Measurements from ENCODE around the gene ACYP1. TPM values are rescaled to one million over a fixed set of nuclear protein-coding genes. Genes with fewer than 3 reads are reported as not detected.
"Not testable (repeated sequence)": the region's sequence is repeated elsewhere in the genome, so short reads cannot be mapped to it uniquely, and the experiment has no call there.

Gene ACYP1
- total RNA-seq, 1 experiment from 2014 or later = 21.3 TPM

GRCh38 chr14:75069121-75069810, 5.4 kb upstream of the ACYP1 start, which contains the start of gene ZC2HC1C:
TSS of gene ZC2HC1C (plus strand) at chr14:75069641. CDS start at chr14:75070574, 933 bp downstream.
- ChIA-PET POLR2A (interaction anchor here (0.7 to 1.1 kb wide), 3 partner anchors 14 to 146 kb away, joined by 3 to 7 read pairs (median 3); partner anchors contain the start of gene RPS6KL1), CTCF (interaction anchor here (0.5 kb wide), 1 partner anchor 191 kb away, joined by 3 read pairs; no protein-coding TSS in a partner anchor)
- in situ Hi-C loops (cut with HindIII; ENCODE audit: low pct_unique_long_range_greater_than_20kb, low sequenced_read_pairs) (no loop called here), intact Hi-C loops (cut with micrococcal nuclease; ENCODE audit: unreplicated experiment) (no loop called here)
- Histone ChIP-seq H3K27me3 (ENCODE audit: control insufficient read depth, insufficient read depth, low read length) (no peaks in the 10 kb centered on the region), H3K4me3 (ENCODE audit: low read depth in 2 of 2, low read length in 2 of 2) (peak within 1 kb of the TSS; percentile 64 to 72), H3K27ac (ENCODE audit: low read length) (peak within 1 kb of the TSS; percentile 99), H3K36me3 (ENCODE audit: control insufficient read depth, insufficient read depth, low read length) (no peaks in the 10 kb centered on the region), H3K4me1 (ENCODE audit: control insufficient read depth, insufficient read depth, low read length) (peaks cover 11% of the 10 kb centered on the region), H3K9me3 (ENCODE audit: control insufficient read depth, insufficient read depth, low read depth, low read length) (no peaks in the 10 kb centered on the region)
- no peak for DNase-seq (ENCODE audit: low read depth, low spot score)
- ATAC-seq = peak; percentile 95
- TF ChIP-seq SIN3A (IDR thresholded peaks at IDR 0.05; ENCODE audit: borderline replicate concordance, insufficient read depth, low read depth, low read length) = no peak
- peak; percentile 57 for TF ChIP-seq POLR2AphosphoS5 (IDR thresholded peaks at IDR 0.05; ENCODE audit: low read depth, low read length)
- TF ChIP-seq TCF7L2 (IDR thresholded peaks at IDR 0.05; ENCODE audit: low read depth, low read length) = peak; percentile 44; the same call in 1 of the 2 replicates
- BruUV-seq (replicated peaks) = no TSS peak

DNA sequence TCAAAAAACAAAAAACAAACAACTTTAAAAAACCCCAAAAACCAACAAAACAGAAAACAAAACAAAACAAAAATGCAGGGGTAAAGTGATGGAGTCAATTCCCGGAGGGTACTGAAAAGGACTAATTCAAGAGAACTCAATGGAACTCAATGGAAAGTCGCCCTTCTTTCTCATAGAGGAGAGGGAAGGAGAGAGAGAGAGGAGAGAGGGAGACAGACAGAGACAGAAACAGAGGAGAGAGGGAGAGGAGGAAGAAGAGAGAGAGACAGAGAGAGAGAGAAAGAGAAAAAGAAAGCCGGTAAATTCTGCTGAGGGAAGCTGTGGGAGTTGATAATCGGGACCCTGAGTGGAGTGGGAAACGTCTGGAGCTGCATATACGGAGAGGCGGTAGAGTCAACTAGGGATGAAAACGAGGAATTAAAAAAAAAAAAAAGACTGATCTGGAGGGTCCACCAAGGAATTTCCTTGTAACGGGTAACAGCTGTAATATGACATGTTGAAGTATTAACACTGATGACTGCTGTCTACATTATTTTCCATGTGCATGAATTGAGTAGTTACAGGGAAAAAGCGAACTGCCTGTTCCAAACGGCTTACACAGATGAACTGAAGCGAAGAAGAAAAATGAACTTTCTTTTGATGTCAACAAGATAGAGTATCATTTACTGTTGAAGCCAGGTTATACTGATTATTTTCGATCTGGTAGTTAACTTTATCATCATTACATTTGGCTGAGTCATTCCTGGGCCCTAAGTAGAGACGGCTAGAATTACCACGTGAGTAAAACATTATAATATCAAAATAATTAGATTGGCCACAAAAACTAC, 4.7 kb upstream of the ACYP1 start:
- DNase-seq (ENCODE audit: low read depth, low spot score) (no peak), ATAC-seq (peak; percentile 18)
- ChIA-PET CTCF (no interaction called here), POLR2A (interaction anchor here (0.6 to 1.1 kb wide), 4 partner anchors 14 to 156 kb away, joined by 3 to 7 read pairs (median 6); no protein-coding TSS in a partner anchor)
- in situ Hi-C loops (cut with HindIII; ENCODE audit: low pct_unique_long_range_greater_than_20kb, low sequenced_read_pairs) = no loop called here
- Histone ChIP-seq H3K27me3 (ENCODE audit: control insufficient read depth, insufficient read depth, low read length) (no peaks in the 10 kb centered on the region), H3K9me3 (ENCODE audit: control insufficient read depth, insufficient read depth, low read depth, low read length) (no peaks in the 10 kb centered on the region), H3K4me3 (ENCODE audit: low read depth in 2 of 2, low read length in 2 of 2) (peak overlapping the region; percentile 64 to 72), H3K4me1 (ENCODE audit: control insufficient read depth, insufficient read depth, low read length) (peaks cover 11% of the 10 kb centered on the region), H3K36me3 (ENCODE audit: control insufficient read depth, insufficient read depth, low read length) (no peaks in the 10 kb centered on the region; the same call in 1 of the 2 replicates), H3K27ac (ENCODE audit: low read length) (peak overlapping the region; percentile 99)
- intact Hi-C loops (cut with micrococcal nuclease; ENCODE audit: unreplicated experiment) = no loop called here
- TF ChIP-seq SIN3A (IDR thresholded peaks at IDR 0.05; ENCODE audit: borderline replicate concordance, insufficient read depth, low read depth, low read length) (no peak), REST (IDR thresholded peaks at IDR 0.05; ENCODE audit: insufficient read depth in 1 of 2, low read depth in 2 of 2, low read length in 1 of 2) (no peak), CTCF (IDR thresholded peaks at IDR 0.05) (no peak), POLR2AphosphoS5 (IDR thresholded peaks at IDR 0.05; ENCODE audit: low read depth, low read length) (no peak), TCF7L2 (IDR thresholded peaks at IDR 0.05; ENCODE audit: low read depth, low read length) (no peak)
- BruUV-seq (replicated peaks) = TSS peak; percentile 94

- H3K36me3 ChIP-seq (ENCODE audit: control insufficient read depth, insufficient read depth, low read length); H3K9me3 ChIP-seq (ENCODE audit: control insufficient read depth, insufficient read depth, low read depth, low read length); H3K27me3 ChIP-seq (ENCODE audit: control insufficient read depth, insufficient read depth, low read length); BruUV-seq (replicated peaks); DNase-seq (ENCODE audit: low read depth, low spot score); intact Hi-C loops (cut with micrococcal nuclease; ENCODE audit: unreplicated experiment); in situ Hi-C loops (cut with HindIII; ENCODE audit: low pct_unique_long_range_greater_than_20kb, low sequenced_read_pairs); ATAC-seq; CTCF ChIA-PET: not testable (repeated sequence)
- Histone ChIP-seq H3K4me3 (ENCODE audit: low read depth in 2 of 2, low read length in 2 of 2) (peak overlapping the region; percentile 64 to 72), H3K4me1 (ENCODE audit: control insufficient read depth, insufficient read depth, low read length) (peaks cover 14% of the 10 kb centered on the region), H3K27ac (ENCODE audit: low read length) (peak overlapping the region; percentile 99)
- POLR2A ChIA-PET = interaction anchor here (0.6 to 0.7 kb wide), 2 partner anchors 17 to 157 kb away, joined by 4 to 7 read pairs; no protein-coding TSS in a partner anchor
These were observed 3.9 kb upstream of the ACYP1 start for GRCh38 chr14:75067765-75068164.
